HG03354 (cell line): Measurements from ENCODE around the gene FAR2.

ENCODE experiments used
- ATAC-seq: cut with Tn5 transposase; IDR thresholded peaks from one replicate; pipeline ENCODE4 v1.9.1; 2021; ENCODE audit warnings: mild to moderate bottlenecking; ENCODE audit not compliant: unreplicated experiment, poor library complexity, severe bottlenecking

Gene FAR2

GRCh38 chr12:29200586-29200985, 51.5 kb downstream of the FAR2 start:
- ATAC-seq = no peak

- no peak for ATAC-seq
Measured at GRCh38 chr12:29201296-29201695, 52.2 kb downstream of the FAR2 start.

- ATAC-seq = no peak
Measured at GRCh38 chr12:29201746-29202145, 52.7 kb downstream of the FAR2 start.

- no peak for ATAC-seq
Measured at GRCh38 chr12:29204521-29204920, 55.4 kb downstream of the FAR2 start.

- ATAC-seq = no peak
Measured at GRCh38 chr12:29207120-29207519, 58.0 kb downstream of the FAR2 start.

- no peak for ATAC-seq
Measured at GRCh38 chr12:29208060-29208459, 59.0 kb downstream of the FAR2 start.

GRCh38 chr12:29208936-29209701, 60.0 kb downstream of the FAR2 start:
- no peak for ATAC-seq

GRCh38 chr12:29211696-29212095, 62.6 kb downstream of the FAR2 start:
- no peak for ATAC-seq

GRCh38 chr12:29212682-29213403, 63.8 kb downstream of the FAR2 start:
- ATAC-seq = no peak

- ATAC-seq = no peak
Measured at GRCh38 chr12:29216266-29216665, 67.2 kb downstream of the FAR2 start.

GRCh38 chr12:29216797-29217575, 67.9 kb downstream of the FAR2 start:
- ATAC-seq = no peak

- ATAC-seq = no peak
Measured at GRCh38 chr12:29220632-29221336, 71.7 kb downstream of the FAR2 start.

- ATAC-seq = no peak
Measured at GRCh38 chr12:29222200-29222599, 73.1 kb downstream of the FAR2 start.

- no peak for ATAC-seq
Measured at GRCh38 chr12:29223426-29223825, 74.3 kb downstream of the FAR2 start.

GRCh38 chr12:29223956-29224543, 75.0 kb downstream of the FAR2 start:
- ATAC-seq = no peak

- ATAC-seq = no peak
Measured at GRCh38 chr12:29224572-29224971, 75.5 kb downstream of the FAR2 start.

GRCh38 chr12:29225834-29226233, 76.8 kb downstream of the FAR2 start:
- ATAC-seq = no peak

GRCh38 chr12:29226616-29227015, 77.5 kb downstream of the FAR2 start:
- no peak for ATAC-seq

GRCh38 chr12:29228474-29229157, 79.5 kb downstream of the FAR2 start:
- ATAC-seq = no peak
